CD14-positive monocyte (primary cell): Measurements from ENCODE around the gene PLXNA4. TPM values are rescaled to one million over a fixed set of nuclear protein-coding genes. Genes with fewer than 3 reads are reported as not detected.

Experiments
- DNase-seq, 3 donors: peaks; one replicate each; pipeline ENCODE4 v3.0.0-alpha.2; 2011 to 2022
- H2AFZ ChIP-seq: 2 replicates; pipeline ENCODE4 v1.6.0; 2012; ENCODE audit warnings: mild to moderate bottlenecking, low read depth, low read length, inconsistent platforms; ENCODE audit not compliant: insufficient read depth, poor library complexity, severe bottlenecking
- H3K27ac ChIP-seq, 2 donors: 1 replicate in 1 of 2; 2 replicates in 1 of 2; pipeline ENCODE4 v1.5.1; 2012 to 2013; ENCODE audit warnings: low read length in 2 of 2, control low read depth in 1 of 2, inconsistent platforms in 1 of 2, low read depth in 1 of 2, mild to moderate bottlenecking in 1 of 2
- H3K27me3 ChIP-seq, 2 donors: one replicate each; pipeline versions ENCODE4 v1.6.0 to v1.6.1; 2011 to 2013; ENCODE audit warnings: low read length in 2 of 2; ENCODE audit not compliant: control insufficient read depth in 2 of 2, insufficient read depth in 2 of 2
- H3K36me3 ChIP-seq, 2 donors: replicated peaks in 1 of 2; 1 replicate in 1 of 2; 2 replicates in 1 of 2; pipeline versions ENCODE4 v1.5.1 to v1.6.1; 2012 to 2013; ENCODE audit warnings: low read length in 2 of 2, control low read depth in 1 of 2, inconsistent platforms in 1 of 2, mild to moderate bottlenecking in 1 of 2; ENCODE audit not compliant: insufficient read depth in 2 of 2, control insufficient read depth in 1 of 2
- H3K4me1 ChIP-seq, 2 donors: 1 replicate in 1 of 2; 2 replicates in 1 of 2; pipeline versions ENCODE4 v1.5.1 to v1.6.1; 2012 to 2013; ENCODE audit warnings: low read length in 2 of 2, control low read depth in 1 of 2, inconsistent platforms in 1 of 2, mild to moderate bottlenecking in 1 of 2, moderate library complexity in 1 of 2; ENCODE audit not compliant: insufficient read depth in 2 of 2, control insufficient read depth in 1 of 2
- H3K4me2 ChIP-seq: replicated peaks from 2 replicates; pipeline ENCODE3; 2012; ENCODE audit warnings: low read length, moderate library complexity, mild to moderate bottlenecking; ENCODE audit not compliant: poor library complexity, severe bottlenecking; ENCODE audit errors: extremely low read depth
- H3K4me3 ChIP-seq, 3 experiments: fragments of 200-600 bp in 1 of 3; sonication (generic) in 1 of 3; replicated peaks in 1 of 3; 1 replicate in 2 of 3; 2 replicates in 1 of 3; pipeline ENCODE4 v1.5.1; 2011 to 2013; ENCODE audit warnings: low read length in 3 of 3, mild to moderate bottlenecking in 3 of 3, control low read depth in 2 of 3, low read depth in 2 of 3, inconsistent platforms in 1 of 3, moderate library complexity in 1 of 3
- H3K79me2 ChIP-seq: 2 replicates; pipeline ENCODE4 v1.6.0; 2012; ENCODE audit warnings: mild to moderate bottlenecking, control low read depth, inconsistent platforms, low read length, moderate library complexity; ENCODE audit not compliant: insufficient read depth
- H3K9ac ChIP-seq: 2 replicates; pipeline ENCODE4 v1.6.0; 2017; ENCODE audit warnings: low read length, mild to moderate bottlenecking; ENCODE audit not compliant: insufficient read depth, poor library complexity, severe bottlenecking
- H3K9me3 ChIP-seq, 2 donors: replicated peaks in 1 of 2; 1 replicate in 1 of 2; 2 replicates in 1 of 2; pipeline versions ENCODE4 v1.5.1 to v1.6.1; 2012 to 2013; ENCODE audit warnings: low read length in 2 of 2, control low read depth in 1 of 2; ENCODE audit not compliant: control insufficient read depth in 1 of 2, insufficient read depth in 1 of 2
- H4K20me1 ChIP-seq: 2 replicates; pipeline ENCODE4 v1.6.0; 2012; ENCODE audit warnings: mild to moderate bottlenecking, low read length, control low read depth, moderate library complexity; ENCODE audit not compliant: insufficient read depth
- H3K27ac Mint-ChIP-seq, 7 donors: one replicate each; pipeline ENCODE4 v1.8.0; 2020; ENCODE audit warnings: mild to moderate bottlenecking in 7 of 7, mixed read lengths in 7 of 7, moderate library complexity in 6 of 7, inconsistent platforms in 2 of 7
- H3K27me3 Mint-ChIP-seq, 3 donors: one replicate each; pipeline ENCODE4 v1.8.0; 2021 to 2022; ENCODE audit warnings: low read depth in 3 of 3, mild to moderate bottlenecking in 3 of 3, mixed read lengths in 3 of 3, moderate library complexity in 3 of 3, inconsistent platforms in 1 of 3
- H3K36me3 Mint-ChIP-seq, 2 donors: one replicate each; pipeline ENCODE4 v1.8.0; 2020; ENCODE audit warnings: mixed read lengths in 2 of 2, inconsistent platforms in 1 of 2, mild to moderate bottlenecking in 1 of 2
- H3K4me1 Mint-ChIP-seq: one replicate; pipeline ENCODE4 v1.8.0; 2020; ENCODE audit warnings: mild to moderate bottlenecking, mixed read lengths
- H3K4me3 Mint-ChIP-seq, 2 donors: one replicate each; pipeline ENCODE4 v1.8.0; 2020; ENCODE audit warnings: mild to moderate bottlenecking in 2 of 2, mixed read lengths in 2 of 2, moderate library complexity in 1 of 2
- H3K9me3 Mint-ChIP-seq, 7 donors: one replicate each; pipeline ENCODE4 v1.8.0; 2020 to 2022; ENCODE audit warnings: mixed read lengths in 7 of 7, mild to moderate bottlenecking in 6 of 7, moderate library complexity in 6 of 7, inconsistent platforms in 2 of 7
- CTCF ChIP-seq: fragments of 200-600 bp; IDR thresholded peaks from one replicate; pipeline ENCODE4 v1.8.0; 2022; ENCODE audit warnings: antibody characterized with exemption, mild to moderate bottlenecking
- WGBS: methylation state at CpG from one replicate; pipeline ENCODE4 v1.1.5; 2013; ENCODE audit warnings: missing lambda C conversion rate; ENCODE audit not compliant: insufficient coverage; 5-methylcytosine and 5-hydroxymethylcytosine counted together
- intact Hi-C, 2 donors: fragments of 100-400 bp; cut with micrococcal nuclease; formaldehyde crosslinking; loops; one replicate each; pipeline versions ENCODE4 v1.15.0 to v1.15.1; 2023
- polyA plus RNA-seq, 3 donors: library from polyadenylated mRNA; depleted of rRNA in 1 of 3; unstranded in 2 of 3; stranded (reverse) in 1 of 3; fragments of 300-500 nt in 2 of 3; fragments of >200 nt in 1 of 3; fragmentation: Illumina TruSeq in 2 of 3; gene quantifications; 1 replicate in 2 of 3; 2 replicates in 1 of 3; pipeline ENCODE4 v1.2.3, GENCODE V29; 2012 to 2021

Gene PLXNA4
- polyA plus RNA-seq, 3 donors: not detected

DNA sequence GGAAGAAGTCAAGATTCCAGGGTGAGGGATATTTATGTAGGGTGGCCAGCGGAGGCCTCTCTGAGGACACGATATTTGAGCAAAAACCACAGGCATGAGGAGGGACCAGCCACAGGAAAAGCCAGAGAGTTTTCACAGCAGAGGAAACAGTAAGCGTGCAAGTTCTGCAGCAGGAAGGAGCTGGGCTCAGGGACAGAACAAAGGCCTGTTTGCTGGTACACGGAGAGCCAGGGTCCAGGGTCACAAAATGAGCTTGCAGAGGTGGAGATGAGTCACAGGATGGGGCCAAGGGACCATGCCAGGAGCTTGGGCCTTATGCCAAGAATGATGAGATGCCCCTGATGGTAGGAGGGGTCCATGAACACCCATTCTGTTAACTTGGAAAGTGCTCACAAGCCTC lies 283.5 kb downstream of the PLXNA4 start:
- 27% methylated on average over 4 of the region's 4 CpGs for WGBS
- Mint-ChIP-seq H3K27ac (no peak overlapping the region), H3K9me3 (peaks cover 0 to 2% (median 0%) of the 10 kb centered on the region in 7 donors), H3K36me3 (no peaks in the 10 kb centered on the region), H3K4me1 (no peaks in the 10 kb centered on the region), H3K27me3 (peaks cover 2 to 8% (median 5%) of the 10 kb centered on the region in 3 donors), H3K4me3 (no peak overlapping the region)
- no peak overlapping the region for H3K27ac ChIP-seq
- H4K20me1 ChIP-seq: no peaks in the 10 kb centered on the region
- intact Hi-C loops: no loop called here
- no peak overlapping the region for H3K4me2 ChIP-seq
- DNase-seq: no peak
- H3K36me3 ChIP-seq: no peaks in the 10 kb centered on the region
- H2AFZ ChIP-seq: no peak overlapping the region
- no peaks in the 10 kb centered on the region for H3K4me1 ChIP-seq
- no peak for TF ChIP-seq CTCF
- H3K9ac ChIP-seq: no peak overlapping the region
- no peaks in the 10 kb centered on the region for H3K27me3 ChIP-seq
- no peaks in the 10 kb centered on the region for H3K79me2 ChIP-seq
- H3K9me3 ChIP-seq: no peaks in the 10 kb centered on the region
- H3K4me3 ChIP-seq: no peak overlapping the region

GRCh38 chr7:132291481-132291880 lies 284.8 kb downstream of the PLXNA4 start:
- no CpG with 5 or more reads among the region's 1 CpG for WGBS
- H3K4me3 Mint-ChIP-seq: no peak overlapping the region

More at GRCh38 chr7:132291481-132291880, 284.8 kb downstream of the PLXNA4 start:
- no peaks in the 10 kb centered on the region for H3K4me1 Mint-ChIP-seq
- H3K27ac Mint-ChIP-seq: no peak overlapping the region
- no peak for TF ChIP-seq CTCF
- Histone ChIP-seq H3K4me2 (no peak overlapping the region), H3K9me3 (no peaks in the 10 kb centered on the region), H3K27ac (no peak overlapping the region), H3K4me1 (no peaks in the 10 kb centered on the region), H2AFZ (no peak overlapping the region), H3K79me2 (no peaks in the 10 kb centered on the region), H3K9ac (no peak overlapping the region), H3K4me3 (no peak overlapping the region), H4K20me1 (no peaks in the 10 kb centered on the region), H3K27me3 (no peaks in the 10 kb centered on the region), H3K36me3 (no peaks in the 10 kb centered on the region)
- H3K27me3 Mint-ChIP-seq: peaks cover 2 to 7% (median 5%) of the 10 kb centered on the region in 3 donors
- no peaks in the 10 kb centered on the region for H3K36me3 Mint-ChIP-seq
- intact Hi-C loops: no loop called here
- peaks cover 0 to 2% (median 0%) of the 10 kb centered on the region in 7 donors for H3K9me3 Mint-ChIP-seq
- DNase-seq: no peak
